ENCODE results near the gene DDOST.

DDOST gene

DNA sequence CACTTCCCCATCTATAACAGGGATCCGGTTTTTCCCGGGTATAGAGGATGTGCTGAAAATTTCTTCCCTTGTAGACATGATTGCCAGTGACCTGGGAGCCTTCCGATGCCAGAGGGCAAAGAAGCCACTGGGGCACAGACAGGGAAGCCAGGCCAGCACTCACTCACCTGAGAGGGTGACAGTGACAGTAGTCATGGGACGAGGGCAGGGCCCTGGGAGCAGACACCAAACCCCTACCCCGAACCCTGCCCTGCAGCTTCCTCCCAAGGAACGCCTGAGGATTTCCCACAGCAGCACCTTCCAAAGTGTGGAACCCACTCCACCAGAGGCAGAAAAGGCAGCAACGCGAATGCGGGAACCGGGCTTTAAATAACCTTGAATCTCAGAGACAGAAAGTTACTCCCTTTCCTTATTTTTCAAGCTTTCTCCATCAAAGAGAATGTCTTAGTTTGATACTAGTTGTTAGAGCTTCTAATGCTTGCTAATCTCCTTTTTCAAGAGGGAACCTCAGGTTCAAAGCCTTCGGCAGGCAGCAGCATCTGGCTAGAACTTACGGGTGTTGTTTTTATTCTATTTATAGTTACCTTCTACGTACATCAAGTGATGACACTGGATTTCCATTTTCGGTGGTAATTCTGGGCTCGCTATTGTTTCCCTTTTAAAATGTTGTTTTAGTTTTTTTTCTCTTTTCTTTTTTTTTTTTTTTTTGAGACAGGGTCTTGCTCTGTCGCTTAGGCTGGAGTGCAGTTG is 2.8 kb downstream of the DDOST start:
- DNase-seq = no peak

- DNase-seq = no peak
Observed at GRCh38 chr1:20657024-20657423, 4.1 kb downstream of the DDOST start.

GRCh38 chr1:20654104-20654690 is 7.0 kb downstream of the DDOST start:
- DNase-seq = no peak

DNA sequence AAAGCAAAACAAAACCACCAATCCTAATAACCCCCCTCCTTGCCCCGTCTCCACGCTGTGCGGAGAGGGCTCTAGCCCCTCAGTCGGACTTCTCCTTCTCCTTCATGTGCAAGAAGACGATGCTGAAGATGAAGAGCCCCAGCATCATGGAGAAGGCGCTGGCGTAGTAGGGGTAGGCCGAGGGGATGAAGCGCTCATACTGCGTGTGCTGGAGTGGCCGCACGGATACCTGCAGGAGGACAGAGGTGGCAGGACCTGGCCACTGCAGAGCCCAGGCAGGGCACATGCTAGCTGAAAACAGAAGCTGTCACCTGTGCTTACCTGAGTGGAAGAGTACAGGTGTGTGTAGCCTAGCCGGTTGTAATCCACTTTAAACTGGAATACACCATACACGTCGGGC is 8.9 kb downstream of the DDOST start:
- DNase-seq = no peak

GRCh38 chr1:20648946-20649345 is 12.2 kb downstream of the DDOST start:
- no peak for DNase-seq

DNA sequence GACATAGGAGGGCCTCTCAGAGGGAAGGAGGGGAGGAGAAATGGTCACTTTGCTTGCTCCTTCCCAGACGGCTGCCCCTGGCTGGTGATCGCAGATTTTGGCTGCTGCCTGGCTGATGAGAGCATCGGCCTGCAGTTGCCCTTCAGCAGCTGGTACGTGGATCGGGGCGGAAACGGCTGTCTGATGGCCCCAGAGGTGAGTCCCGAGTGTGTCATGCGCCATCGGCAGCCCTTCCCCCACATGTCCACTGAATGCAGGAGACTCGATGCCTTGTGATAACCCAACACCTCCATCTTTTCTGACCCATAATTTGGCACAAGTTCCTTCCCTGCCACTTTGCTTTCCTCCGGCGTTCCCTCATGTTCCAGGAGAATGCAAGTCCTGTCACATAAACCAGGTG is 12.7 kb downstream of the DDOST start:
- no peak for DNase-seq

GRCh38 chr1:20645414-20645813 is 15.8 kb downstream of the DDOST start:
- no peak for DNase-seq

- DNase-seq = no peak
Observed at GRCh38 chr1:20644416-20644815, 16.8 kb downstream of the DDOST start.

GRCh38 chr1:20643080-20643479 is 18.1 kb downstream of the DDOST start:
- DNase-seq = no peak

DNA sequence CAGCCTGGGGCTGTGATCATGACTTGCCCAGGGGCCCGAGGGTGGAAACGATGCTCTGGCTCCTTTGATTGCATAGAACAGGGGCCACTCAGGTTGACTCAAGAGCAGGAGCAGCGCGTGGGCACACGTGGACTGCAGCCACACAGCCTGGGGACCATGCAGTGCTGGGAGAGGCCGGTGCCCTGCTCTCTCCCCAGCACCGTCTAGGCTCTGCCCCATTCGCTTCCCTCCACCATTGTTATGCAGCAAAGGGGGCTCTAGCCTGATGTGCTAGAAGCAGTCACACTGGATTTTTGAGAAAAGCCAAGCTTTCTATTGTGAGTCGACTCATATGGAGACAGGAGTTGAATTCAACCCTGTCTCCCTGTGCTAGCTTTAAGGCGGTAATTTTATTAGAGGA is 19.2 kb downstream of the DDOST start:
- DNase-seq = no peak

GRCh38 chr1:20640183-20640597 is 21.0 kb downstream of the DDOST start:
- DNase-seq = peak; percentile 64

- DNase-seq = no peak
Observed at GRCh38 chr1:20636785-20637347, 24.3 kb downstream of the DDOST start.

GRCh38 chr1:20634594-20635084 is 26.5 kb downstream of the DDOST start:
- no peak for DNase-seq

DNA sequence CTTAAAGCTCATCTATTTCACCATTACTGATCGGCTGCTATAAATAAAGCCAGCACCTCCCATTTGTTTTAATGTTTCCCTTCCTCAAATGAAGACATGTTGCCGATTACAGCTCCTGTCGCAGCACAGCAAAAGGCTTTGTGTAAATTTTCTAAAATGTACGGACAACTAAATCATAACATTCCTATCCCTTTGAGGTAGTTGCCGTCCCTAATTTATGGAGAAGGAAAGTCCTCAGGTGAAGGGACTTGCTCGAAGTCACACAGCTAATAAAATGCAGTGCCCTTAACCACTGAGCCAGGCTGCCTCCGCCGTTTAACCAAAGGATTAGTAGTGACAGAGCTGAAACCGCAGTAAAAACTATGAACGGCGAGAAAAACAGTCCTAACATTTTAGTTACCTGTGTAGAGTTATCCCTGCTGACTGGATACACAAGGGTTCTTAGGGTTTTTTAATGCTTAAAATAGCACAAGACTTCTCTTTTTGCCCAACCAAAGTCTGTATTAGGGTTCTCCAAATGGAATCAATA is 27.0 kb downstream of the DDOST start:
- peak; percentile 15 for DNase-seq

DNA sequence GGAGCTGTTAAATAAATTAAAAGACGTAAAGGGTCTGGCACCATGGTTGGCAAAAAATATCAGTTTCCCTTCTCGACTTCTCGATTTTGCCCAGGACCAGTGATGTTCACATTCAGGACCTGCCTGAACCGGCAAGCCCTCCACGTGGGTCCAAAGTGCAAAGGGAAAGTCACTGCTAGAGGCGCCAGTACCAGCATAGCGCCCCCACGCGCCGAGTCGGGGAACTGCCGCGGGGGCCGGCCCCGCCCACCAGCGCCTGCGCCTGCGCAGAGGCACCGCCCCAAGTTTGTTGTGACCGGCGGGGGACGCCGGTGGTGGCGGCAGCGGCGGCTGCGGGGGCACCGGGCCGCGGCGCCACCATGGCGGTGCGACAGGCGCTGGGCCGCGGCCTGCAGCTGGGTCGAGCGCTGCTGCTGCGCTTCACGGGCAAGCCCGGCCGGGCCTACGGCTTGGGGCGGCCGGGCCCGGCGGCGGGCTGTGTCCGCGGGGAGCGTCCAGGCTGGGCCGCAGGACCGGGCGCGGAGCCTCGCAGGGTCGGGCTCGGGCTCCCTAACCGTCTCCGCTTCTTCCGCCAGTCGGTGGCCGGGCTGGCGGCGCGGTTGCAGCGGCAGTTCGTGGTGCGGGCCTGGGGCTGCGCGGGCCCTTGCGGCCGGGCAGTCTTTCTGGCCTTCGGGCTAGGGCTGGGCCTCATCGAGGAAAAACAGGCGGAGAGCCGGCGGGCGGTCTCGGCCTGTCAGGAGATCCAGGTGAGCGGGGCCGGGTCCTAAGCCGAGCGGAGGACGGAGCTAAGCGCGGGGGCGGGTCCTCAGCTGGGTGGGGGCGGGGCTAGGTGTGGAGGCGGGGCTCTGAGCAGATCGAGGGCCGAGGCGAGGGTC is 27.7 kb downstream of the DDOST start, which contains the start of gene PINK1:
PINK1 (plus strand) TSS at position 269 of the 875 bp plus-strand sequence; CDS start at position 360, 91 bp downstream.
- peak; percentile 84 for DNase-seq

DNA sequence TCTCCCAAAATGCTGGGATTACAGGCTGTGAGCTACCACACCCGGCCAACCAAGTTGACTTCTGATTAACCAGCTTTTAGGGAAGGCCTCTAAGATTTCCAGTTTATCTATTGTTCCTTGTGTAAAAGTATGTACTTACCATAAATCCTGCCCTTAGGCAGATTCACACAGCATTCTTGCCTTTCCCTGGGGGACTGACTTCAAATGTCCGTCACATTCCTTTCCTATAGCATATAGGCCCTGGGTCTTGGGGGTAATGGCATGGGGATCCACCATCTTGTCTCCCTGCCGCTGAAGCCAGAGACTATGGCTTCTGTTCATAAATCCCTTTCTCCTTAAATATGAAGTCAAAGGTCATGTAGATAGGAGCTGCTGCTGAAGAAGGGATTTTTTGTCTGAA is 28.8 kb downstream of the DDOST start:
- no peak for DNase-seq

- no peak for DNase-seq
Observed at GRCh38 chr1:20630729-20631128, 30.4 kb downstream of the DDOST start.

DNA sequence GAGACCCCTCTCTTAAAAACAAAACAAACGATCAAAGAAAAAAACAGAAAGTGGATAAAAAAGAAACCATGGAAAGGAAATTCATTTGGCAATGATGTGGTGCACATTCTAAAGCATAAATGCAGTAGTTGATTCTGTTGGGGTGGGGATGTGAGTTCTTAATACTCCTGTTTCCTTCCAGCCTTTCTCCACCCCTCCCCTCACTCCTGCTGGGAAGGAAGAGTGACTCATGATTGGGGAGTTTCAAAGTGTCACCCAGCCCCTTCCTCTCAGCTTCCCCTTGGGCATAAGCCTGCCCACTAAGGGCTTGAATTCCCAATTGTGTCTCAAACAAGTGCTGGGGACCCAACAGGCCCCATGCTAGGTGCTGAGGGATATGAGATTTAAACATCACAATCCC is 34.6 kb downstream of the DDOST start:
- no peak for DNase-seq

DNA sequence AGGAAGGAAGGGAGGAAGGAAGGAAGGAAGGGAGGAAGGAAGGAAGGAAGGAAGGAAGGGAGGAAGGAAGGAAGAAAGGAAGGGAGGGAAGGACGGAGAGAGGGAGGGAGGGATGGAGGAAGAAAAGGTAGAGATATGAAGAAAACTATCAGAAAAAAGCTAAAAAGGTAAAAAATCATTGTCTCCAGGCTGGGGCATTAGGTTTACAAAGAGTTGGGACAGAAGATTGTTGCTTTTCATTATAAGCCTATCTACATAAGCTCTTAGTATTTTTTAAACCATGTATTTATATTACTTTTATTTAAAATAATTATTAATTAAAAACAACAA is 35.1 kb downstream of the DDOST start:
- no peak for DNase-seq

- no peak for DNase-seq
Observed at GRCh38 chr1:20625176-20626097, 35.7 kb downstream of the DDOST start.

DNA sequence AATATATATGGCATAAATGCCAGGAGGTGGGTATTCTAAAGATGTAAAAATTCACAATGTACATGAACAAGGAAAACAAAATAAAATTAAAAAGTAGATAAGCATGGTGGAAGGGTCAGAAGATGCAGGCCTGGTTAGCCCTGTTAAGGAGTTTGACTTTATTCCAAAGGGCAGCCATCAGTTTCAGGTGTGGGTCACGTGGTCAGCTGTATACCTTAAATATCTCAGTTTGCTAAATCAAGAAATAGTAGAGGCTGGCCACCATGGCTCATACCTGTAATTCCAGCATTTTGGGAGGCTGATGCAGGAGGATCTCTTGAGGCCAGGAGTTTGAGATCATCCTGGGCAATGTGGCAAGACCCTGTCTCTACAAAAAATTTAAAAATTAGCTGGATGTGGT is 36.5 kb downstream of the DDOST start:
- no peak for DNase-seq

GRCh38 chr1:20621012-20621411 is 40.2 kb downstream of the DDOST start:
- no peak for DNase-seq
